CD4-positive, alpha-beta T cell treated with Interleukin-21 for 1 hour (primary cell): Measurements from ENCODE around the gene IFT122.
"Not testable (repeated sequence)": the region's sequence is repeated elsewhere in the genome, so short reads cannot be mapped to it uniquely, and the experiment has no call there.

Experiments used
- DNase-seq: peaks from one replicate; pipeline ENCODE4 v3.0.0-alpha.2; 2020

The IFT122 gene

DNA sequence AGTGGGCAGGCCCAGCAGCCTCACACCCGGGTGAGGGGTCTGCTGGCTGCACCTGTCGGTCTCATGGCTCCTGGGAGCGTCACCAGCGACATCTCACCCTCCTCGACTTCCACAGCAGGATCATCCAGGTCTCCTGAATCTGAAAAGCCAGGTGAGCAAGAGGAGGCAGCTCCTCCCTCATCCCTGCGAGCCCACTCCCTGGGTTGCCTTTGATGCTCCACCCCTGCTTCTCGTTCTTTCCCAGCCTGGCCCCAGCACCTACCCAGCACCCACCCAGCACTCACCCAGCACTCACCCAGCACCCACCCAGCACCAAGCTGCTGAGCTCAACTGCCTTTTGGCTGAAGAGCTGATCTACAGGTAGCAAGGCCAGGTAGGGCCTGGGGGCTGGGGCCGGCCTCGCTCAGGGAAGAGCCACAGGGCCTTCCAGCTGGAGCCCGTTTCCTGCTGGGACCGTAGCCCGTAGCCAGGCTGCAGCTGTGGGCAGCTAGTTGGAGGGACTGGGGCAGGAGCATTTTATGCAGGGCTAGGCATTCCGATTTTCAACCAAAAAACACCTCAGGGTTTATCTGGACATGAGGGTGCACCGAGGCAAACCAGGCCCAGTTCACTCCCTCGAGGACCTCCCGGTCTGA, 103.2 kb downstream of the IFT122 start, which contains the start of gene H1-8:
Gene H1-8 (plus strand): TSS at position 20 of the 635 bp plus-strand sequence. CDS start 44 bp downstream, at position 64.
- DNase-seq, result no peak

DNA sequence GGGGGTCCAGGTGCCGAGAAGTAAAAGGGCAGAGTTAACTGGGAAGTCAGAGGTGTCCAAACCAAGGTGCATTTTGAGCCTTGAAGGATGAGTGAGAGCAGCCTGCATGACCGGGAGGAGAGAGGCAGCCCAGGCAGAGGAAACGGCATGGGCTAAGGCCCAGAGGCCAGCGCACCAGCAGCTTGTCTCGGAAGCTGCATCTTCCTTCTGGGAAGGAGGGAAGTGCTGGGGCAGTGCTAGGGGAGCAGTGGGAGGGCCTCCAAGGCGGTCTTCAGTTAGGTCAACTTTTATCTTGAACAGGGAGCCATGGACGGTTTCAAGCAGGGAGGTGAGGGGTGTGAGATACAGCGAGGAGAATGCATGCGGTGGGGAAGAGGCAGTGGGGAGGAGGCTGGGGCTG, 104.0 kb downstream of the IFT122 start:
- DNase-seq, result no peak

DNA sequence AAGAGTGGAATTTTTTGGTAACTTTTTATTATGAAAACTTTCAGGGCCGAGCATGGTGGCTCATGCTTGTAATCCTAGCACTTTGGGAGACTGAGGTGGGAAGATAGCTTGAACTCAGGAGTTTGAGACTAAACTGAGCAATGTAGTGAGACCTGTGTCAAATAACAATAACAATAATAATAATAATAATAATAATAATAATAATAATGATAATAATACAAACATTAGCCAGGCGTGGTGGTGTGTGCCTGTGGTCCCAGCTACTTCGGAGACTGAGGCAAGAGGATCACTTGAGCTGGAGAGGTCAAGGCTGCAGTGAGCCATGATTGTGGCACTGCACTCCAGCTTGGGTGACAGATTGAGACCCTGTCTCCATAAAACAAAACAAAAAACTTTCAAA, 105.9 kb downstream of the IFT122 start:
- not testable (repeated sequence) for DNase-seq

DNA sequence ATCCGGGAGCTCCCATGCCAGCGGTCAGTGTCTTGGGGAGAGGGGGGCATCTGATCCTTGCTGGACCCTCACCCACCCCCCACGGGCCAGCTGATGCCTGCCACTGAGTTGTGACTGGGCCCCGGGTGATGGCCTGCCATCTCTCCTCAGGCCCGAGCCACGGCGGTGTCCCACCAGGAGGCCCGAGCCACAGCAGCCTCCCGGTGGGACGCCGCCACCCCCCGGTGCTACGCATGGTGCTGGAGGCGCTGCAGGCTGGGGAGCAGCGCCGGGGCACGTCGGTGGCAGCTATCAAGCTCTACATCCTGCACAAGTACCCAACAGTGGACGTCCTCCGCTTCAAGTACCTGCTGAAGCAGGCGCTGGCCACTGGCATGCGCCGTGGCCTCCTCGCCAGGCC, 107.2 kb downstream of the IFT122 start:
- no peak for DNase-seq

DNA sequence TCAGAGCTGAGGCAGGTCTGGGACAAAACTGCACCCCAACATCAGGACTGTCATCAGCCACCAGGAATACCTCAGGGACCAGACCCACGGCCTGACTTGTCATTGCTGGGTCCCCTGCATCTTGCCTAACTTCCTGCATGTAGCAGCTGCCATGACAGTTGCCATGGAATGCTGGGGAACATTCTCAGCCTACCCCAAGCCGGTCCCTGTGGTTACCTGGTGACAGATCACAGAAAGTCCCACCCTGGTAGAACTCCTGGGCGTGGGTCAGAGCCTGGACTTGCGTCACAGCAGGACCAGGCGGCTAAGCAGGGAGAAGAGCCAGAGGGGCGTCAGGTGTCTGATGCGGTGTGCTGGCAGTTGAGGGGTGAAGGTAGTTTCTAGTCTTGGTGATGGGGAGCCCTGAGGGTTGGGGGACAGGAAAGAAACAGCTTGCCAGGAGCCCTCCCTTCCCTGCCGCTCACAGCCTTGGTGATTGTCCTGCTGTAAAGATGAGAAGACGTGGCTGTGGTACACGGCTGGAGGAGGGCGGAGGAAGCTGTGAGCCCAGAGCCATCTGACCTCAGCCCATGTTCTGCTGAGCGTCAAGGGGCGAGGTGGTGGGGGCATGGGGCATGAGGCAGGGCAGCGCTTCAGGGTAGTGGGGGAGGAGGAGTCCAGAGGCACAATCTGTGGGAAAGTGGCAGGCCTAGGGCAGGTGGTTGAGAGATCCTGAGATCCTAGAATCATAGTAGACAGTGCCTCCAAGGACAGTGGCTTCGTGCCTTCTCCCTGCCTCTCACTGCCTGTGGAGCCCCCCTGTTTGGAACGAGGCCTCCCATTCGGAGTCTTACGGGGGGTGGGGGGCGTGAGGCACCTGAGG, 108.3 kb downstream of the IFT122 start:
- DNase-seq, result no peak

DNA sequence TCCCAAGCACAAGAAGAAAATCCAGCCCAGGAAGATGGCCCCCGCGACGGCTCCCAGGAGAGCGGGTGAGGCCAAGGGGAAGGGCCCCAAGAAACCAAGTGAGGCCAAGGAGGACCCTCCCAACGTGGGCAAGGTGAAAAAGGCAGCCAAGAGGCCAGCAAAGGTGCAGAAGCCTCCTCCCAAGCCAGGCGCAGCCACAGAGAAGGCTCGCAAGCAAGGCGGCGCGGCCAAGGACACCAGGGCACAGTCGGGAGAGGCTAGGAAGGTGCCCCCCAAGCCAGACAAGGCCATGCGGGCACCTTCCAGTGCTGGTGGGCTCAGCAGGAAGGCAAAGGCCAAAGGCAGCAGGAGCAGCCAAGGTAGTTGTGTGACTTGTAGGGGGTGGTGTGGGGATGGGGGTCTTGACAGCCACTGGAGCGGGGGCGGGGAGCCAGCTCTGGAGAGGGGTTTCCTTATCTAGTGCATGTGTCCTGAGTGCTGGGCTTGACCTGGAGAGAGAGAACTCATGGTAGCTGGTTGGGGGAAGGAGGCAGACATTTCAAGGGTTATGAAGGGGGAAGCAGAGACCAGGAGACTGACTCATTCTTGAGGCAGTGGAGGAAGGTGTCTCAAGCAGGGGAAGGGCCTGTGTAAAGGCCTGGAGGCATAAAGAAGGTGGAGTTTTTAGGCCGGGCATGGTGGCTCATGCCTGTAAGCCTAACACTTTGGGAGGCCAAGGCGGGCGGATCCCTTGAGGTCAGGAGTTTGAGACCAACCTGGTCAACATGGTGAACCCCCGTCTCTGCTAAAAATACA, 109.2 kb downstream of the IFT122 start:
- DNase-seq, result no peak

DNA sequence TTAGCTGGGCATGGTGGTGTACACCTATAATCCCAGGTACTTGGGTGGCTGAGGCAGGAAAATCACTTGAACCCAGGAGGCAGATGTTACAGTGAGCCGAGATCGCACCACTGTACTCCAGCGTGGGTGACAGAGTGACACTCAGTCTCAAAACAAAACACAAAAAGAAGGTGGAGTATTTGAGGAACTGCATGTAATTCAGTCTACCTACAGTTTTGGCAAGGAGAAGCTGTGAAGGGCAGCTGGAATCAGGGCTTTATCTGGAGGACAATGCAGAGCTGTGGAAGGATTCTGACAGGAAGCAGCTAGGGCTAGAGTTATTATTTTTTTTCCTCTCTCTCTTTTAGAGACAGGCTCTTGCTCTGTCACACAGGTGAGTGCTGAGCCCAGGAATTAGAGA, 109.8 kb downstream of the IFT122 start:
- DNase-seq, result no peak

DNA sequence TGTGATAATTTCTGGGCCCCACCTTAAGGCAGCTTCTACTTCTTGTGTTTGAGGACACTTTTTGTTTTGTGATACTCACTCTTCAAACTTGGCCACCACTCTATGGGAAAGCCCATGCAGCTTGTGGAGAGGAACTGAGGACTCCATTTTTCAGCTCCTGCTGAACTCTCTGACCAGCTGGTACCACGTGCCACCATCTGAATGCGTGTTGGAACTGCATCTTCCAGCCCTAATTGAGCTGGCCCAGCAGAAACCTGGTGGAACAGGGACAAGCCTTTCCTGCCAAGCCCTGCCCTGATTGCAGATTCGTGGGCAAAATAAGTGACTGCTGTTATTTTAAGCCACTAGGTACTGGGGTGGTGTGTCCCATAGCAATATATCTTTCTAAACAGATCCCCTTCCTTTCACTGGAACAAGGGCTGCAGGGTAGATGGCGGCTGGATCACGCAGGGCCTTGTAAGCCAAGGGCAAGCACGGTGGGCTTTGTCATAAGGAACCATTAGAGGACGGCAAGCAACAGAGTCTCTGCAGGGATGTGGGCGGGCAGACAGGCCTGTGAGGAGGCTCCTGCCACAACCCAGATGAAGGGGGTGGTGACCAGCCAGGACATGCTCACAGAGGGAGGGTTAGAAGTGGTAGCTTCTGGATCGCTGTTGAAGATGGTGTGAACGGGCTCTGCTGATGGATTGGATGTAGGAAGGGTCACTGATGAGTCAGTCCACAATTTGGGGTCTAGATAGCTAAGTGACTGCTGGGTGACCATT, 112.4 kb downstream of the IFT122 start:
- DNase-seq, result no peak

DNA sequence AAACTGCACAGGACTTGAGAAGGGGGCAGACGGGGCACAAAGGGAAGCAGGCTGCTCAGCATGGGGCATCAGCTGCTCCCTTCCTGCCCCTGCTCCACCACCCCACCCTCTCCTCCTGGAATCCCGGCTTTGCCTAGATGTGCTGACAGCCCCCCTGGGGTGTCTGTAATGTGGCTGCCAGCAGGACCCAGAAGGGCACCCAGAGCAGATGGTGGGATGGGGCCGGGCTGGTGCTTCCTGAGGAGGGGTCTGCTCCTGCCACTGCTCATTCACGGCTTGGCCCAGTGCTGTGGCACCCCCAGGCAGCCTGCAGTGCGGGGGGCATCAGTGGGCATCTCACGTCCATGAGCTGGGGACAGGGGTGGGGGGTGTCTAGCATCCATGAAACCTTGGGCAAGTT, 113.1 kb downstream of the IFT122 start:
- DNase-seq, result no peak

DNA sequence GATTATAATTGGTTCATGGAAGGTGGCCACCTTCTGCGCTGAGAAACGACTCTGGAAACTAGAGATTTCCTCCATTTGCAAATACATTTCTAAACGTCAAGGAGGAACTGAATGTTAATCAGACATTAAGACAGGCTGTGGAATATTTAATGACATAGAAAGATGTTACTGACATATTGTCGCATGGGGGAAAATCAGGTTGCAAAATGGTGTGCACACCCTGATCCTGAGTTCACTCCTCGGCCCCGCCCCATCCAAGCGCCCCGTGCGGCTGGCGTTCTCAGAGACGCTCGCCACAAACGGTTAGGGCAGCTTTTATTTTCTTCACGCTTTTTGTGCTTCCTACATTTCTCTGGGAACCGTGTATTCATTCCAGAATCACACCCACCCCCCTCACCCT, 113.7 kb downstream of the IFT122 start:
- peak; percentile 7 for DNase-seq

DNA sequence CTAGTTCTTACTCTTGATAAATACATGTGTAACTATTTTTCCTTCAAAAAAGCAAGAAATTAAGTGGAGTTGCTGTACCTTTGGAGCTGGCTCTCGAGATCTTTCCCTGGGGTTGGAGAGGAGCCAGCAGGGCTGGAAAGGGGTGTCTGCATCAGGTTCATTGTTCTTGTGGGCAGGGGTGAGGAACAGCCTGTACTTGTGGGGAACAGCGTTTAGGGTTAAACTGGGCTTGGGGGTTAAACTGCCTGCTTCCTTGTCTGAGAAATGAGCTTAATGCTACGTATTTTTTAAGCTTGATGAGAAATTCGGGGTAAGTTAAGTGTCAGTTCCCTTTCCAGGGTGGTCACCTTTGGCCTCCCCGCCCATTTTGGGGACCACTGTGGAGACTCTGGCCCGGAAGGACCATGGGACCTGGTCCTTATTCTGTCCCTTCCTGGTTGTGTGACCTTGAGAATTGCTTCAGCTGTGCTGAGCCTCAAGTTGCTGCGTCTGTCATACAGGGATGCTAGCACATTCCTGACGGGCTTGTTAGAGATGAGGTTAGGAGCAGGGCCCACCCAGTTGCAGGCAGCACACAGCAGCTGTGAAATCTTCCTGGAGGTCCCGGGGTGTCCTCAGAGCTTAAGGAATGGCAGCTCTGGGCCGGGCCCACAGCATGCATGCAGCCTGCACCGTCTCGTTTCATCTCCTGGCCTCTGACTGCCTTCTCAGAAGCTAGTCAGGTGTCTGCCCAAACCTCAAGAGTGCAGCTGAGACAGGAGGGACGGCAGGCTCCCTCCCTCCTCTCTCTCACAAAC, 114.5 kb downstream of the IFT122 start:
- no peak for DNase-seq

DNA sequence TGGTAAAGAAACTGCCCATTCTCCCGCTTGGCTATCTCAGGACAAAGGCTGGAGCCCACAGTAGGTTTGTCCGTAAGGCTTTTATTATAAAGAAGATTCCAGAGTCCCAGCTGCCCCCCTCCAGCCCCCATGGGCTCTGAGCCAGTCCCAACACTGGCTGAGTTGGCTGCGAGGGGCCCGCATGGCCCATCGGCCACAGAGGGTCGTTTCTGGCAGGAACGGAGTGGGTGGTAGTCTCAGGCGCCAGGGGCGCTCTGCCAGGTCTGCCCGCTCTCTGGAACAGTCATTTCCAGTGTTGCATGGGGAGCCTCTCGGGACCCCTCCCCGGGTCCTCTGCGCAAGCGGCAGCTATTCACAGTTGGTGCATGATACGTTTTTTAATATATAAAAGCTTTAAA, 115.1 kb downstream of the IFT122 start:
- no peak for DNase-seq

DNA sequence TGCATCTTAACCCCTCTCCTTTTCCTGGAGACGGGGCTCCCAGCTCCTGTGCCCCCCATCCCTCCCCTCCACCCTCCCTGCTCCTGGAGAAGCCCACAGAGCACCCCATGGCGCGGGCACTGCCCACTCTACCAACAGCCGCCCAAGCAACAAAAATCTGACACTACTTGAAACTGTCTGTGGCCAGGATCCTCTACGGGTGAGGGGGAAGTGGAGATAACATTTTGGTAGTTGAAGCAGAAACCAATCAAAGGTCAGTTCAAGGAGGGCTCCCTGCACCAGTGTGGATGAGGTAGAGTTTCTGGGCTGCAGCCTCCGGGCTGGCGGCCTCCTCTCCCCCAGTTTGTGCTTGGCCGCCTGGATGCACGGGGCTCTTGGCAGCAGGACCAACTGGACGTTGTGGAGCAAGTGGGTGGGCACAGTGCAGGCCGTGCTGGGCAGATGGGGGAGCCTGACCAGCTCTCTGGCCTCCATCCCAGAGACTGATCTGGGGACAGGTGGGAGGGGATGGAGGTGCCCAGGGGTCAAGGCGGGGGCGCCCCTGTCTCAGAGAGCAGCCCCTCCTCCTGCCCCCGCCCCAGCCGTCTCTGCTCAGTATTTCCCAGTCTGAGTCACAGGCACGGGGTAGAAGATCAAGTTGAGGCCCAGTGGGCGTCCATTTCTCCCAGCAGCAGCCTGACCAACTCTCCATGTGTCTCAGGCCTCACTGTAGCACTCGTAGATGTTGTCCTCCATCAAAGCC, 115.8 kb downstream of the IFT122 start:
- no peak for DNase-seq

DNA sequence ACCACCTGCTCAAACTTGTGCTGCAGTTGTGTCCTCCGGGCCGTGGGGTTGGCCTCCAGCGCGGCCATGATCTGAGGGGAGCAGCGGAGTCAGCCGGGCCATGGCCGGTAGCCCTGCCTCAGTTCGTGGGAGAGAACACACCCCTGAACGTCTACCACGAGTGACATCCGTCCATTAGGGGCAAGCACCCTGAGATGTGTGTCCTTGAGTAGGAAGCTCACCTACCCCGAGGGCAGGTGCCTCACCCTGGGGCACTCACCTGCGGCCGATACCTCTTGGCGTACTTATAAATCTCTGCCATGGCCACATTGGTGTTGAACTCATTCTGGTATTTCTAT, 116.3 kb downstream of the IFT122 start:
- no peak for DNase-seq

DNA sequence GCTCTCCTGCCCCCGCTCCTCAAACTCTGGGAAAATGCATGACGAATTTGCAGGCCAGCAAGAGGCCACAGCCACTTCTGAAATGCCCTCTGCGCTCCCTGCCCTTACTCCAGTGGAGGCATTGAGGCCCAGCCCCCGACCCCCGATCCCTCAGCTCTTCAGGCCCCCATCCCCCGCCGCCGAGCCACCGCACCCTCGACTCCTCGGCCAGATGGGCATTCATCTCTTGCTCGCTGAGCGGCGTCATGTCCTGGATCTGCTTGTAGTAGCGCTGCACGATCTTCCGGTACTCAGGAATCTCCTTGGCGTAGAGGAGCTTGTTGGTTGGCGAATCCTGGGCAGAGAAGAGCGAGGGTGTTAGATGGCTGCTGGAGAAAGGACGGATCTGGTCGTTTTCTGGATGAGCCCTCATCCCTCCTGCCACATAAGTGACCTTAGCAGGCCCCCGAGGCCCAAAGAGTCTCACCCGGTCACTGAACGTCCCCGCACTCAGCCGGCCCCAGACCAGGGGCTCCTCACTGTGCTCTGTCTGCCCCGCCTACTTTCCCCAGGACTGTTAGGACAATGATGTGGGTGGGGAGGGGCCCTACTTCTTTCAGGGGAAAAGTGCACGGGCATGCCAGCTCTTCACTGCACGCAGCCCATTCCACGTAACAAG, 117.0 kb downstream of the IFT122 start:
- no peak for DNase-seq

DNA sequence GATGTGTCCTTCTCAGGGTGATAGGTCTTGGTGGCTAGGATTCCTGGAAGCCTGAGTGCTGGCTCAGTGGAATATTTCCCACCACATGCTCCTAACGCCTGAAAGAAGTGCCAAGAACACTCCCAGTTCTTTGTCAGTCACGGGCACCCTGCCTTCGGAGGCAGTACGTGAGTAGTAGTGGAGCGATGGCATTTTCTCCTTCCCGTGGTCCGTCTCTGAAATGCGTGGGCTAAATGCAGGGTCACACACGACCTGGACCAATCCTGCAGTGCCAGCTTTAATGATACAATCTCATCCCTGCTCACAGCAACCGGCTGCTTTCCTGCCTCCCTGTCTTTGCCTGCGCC, 117.5 kb downstream of the IFT122 start:
- DNase-seq, result no peak

DNA sequence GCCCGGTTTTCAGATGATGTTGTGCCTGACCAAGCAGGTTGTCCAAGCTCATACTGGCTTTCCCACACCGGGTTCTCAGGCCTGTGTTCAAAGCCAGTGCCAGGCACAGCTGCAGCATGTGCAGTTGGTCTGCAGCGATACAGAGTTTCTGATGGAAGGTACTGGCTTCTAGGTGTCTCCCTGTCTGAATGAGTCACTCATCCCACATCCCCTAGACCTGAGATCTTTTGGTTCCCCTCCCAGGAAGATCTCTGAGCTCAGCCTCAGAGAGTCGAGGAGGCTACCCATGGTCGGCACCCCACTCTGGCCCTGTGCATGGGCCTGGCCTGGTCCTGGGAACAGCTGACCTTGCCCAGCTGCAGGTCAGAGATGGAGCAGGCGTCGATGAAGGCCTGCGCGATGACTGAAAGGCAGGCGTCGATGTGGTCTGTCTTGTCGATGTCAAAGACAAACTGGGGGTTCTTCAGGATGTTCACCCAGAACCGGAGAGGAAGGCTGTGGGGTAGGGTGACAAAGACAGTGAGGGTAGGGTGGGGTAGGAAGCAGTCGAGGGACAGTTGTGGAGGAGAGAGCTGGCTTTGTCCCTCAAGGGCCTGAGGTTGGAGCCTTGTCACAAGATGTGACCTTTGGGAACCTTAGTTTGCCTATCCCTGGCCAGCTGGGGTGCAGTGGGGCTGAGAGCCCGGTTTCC, 118.2 kb downstream of the IFT122 start:
- peak; percentile 6 for DNase-seq

DNA sequence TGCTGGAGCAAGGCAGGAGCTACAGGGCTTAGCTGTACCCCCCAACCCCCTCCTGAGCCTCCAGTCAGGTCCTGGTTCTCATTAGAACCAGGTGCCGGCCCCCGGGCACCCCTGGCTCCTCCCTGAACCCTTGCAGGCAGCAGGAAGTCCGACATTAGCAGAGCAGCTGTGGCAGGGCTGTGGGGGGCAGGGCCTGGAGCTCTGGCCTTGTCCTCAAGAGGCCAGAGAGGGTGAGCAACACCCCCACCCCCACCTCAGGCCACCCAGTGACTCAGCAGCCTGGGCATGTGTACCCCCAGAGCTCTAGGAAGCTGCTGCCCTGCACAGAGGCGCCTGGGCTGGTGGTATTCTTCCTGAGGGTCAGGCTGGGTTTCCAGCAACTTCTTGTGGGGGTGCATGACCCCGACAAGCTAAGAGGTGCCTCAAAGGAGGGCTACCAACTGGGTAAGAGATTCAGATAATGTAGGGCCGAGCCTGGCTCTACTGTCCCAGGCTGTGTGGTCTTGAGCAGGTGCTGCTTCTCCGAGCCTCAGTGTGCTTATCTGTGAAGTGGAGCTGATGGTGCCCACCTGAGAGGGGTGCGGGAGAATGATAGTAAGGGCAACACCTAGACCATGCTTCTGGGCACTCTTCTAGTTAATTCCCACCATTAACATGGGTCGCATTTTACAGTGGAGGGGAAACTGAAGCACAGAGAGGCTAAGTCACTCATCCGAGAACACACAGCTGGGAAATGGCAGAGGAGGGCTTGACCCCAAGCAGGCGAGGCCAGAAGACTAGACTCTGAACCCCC, 118.9 kb downstream of the IFT122 start:
- no peak for DNase-seq

DNA sequence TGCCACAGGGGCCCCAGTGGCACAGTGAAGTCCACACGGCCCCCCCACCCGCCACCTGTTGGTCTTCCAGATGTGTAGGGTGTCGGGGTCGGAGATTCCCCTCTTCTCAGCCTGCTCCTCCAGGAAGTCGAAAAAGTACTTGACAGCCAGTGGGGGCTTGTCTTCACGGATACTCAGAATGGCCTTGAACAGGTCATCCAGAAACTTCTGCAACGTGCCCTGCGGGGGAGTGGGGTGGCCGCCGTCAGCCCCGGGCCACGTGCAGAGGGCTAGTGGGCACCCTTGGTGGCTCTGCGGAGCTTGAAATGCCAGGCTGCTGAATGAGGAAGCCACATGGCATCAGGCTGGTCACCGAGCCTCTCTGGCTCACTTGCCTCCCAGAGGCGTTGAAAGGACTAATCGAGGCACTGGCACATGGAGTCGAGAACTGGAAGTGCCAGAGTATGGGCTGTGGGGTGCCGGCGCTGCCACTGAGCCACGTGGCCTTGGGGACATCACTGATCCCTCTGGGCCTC, 119.6 kb downstream of the IFT122 start:
- DNase-seq, result no peak
